GM10847 (cell line): ENCODE data around the gene GNAT1.

Source experiments
- POLR2A ChIP-seq: IDR thresholded peaks from 2 replicates; pipeline ENCODE4 v1.6.1; 2011; ENCODE audit not compliant: insufficient read length; ENCODE audit errors: extremely low read depth

GNAT1 gene

GRCh38 chr3:50190936-50191660 is at the start of gene GNAT1:
TSS of gene GNAT1 (plus strand) at chr3:50191610. CDS start at chr3:50191726, 116 bp downstream.
- TF ChIP-seq POLR2A: no peak

- no peak for TF ChIP-seq POLR2A
These were observed 45.0 kb upstream of the GNAT1 start for GRCh38 chr3:50146316-50146901.

- no peak for TF ChIP-seq POLR2A
These were observed 44.4 kb upstream of the GNAT1 start for GRCh38 chr3:50147016-50147415.

DNA sequence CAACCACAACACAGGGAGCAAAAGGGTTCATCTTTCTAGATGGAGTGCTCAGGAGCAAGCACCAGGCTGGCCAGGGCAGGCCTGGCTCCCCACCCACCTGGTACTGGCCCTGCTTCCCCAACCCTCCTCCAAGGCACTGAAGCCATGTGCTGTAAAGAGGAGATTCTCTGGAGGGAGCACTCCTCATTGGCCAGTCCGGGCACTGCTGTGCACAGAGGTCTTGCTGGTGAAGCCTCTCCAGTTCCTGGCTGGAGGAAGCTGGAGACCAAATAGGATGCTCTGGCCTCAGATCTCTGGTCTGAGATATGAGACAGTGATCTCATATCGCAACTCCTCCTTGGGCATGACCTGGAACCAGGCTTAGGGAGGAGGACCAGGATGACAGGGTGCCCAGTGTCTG is 44.0 kb upstream of the GNAT1 start:
- TF ChIP-seq POLR2A: no peak

- TF ChIP-seq POLR2A: no peak
These were observed 43.5 kb upstream of the GNAT1 start for GRCh38 chr3:50147861-50148260.

- no peak for TF ChIP-seq POLR2A
These were observed 41.0 kb upstream of the GNAT1 start for GRCh38 chr3:50150404-50150750.

DNA sequence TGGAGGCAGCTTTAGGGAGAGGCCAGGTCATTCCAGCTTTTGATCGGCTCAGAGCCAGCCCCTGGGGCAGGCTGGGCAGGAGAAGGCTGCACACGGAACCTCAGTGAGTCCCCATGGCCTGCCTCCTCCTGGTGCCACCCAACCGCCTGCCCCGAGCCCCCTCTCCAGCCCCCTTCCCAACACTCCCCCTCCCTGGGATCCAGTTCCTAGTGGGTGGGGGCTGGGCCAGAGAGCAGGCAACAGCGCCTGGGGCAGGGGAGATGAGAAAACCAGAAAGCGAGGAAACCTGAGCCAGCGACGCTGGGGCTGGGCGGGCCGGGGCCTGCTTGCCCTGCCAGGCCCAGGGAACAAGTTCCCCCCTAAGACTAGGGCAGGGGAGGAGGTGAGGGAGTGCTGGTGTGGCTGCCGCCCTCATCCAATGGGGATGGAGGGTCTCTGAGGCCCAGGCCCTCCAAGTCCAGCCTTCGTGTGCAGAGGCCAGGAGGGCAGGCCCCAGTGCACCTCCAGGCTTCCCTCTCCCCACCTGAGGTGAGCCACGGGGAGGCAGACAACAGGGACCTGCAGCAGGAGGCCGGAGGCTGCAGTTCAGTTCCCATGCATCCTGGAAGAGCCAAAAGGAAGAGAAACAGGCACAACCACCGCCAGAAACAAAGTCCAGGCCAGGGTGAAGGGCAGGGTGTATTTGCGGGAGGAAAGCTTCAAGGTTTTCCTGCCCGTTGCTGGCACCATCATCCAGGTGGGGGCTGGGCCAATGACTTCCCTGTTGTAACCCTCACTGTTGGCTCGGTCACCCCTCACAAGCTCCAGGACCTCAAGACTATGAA is 40.3 kb upstream of the GNAT1 start:
- no peak for TF ChIP-seq POLR2A

- TF ChIP-seq POLR2A: no peak
These were observed 39.7 kb upstream of the GNAT1 start for GRCh38 chr3:50151728-50152127.

GRCh38 chr3:50153782-50154475 is 37.5 kb upstream of the GNAT1 start:
- no peak for TF ChIP-seq POLR2A

GRCh38 chr3:50154476-50154839 is 37.0 kb upstream of the GNAT1 start:
- TF ChIP-seq POLR2A: no peak

DNA sequence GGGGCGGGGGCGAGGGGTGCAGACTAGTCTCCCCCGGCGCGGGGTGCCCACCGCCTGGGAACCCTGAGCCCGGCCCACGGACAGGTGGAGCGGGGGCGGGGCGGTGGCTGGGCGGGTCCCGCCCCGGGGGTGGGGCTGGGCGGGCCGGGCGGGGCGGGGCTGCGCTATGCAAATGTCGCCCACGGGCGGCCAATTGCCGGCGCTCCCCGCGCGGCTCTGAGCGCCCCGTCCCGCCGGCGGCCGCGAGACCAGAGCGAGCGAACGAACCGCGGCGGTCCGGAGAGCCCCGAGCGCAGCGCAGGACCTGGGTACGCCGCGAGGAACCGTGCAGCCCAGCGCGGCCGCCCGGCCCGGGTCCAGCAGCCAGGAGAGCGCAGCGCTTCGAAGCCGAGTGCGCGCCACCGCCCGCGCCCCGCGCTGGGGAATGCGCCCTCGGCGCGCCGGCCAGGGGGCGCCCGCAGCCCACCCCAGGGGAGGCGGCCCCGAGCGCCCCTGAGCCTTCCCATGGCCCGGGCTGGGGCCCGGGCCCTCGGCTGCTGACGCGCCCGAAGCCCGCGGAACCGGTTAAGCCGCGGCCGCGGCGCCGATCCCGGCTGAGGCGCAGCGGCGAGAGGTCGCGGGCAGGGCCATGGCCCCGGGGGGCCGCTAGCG is 36.4 kb upstream of the GNAT1 start, which contains the start of gene SEMA3F:
TSS of gene SEMA3F (plus strand) at position 485 of the 651 bp plus-strand sequence. CDS start 4,299 bp downstream, outside the sequence.
- no peak for TF ChIP-seq POLR2A

- TF ChIP-seq POLR2A: no peak
These were observed 35.9 kb upstream of the GNAT1 start for GRCh38 chr3:50155491-50155878.

DNA sequence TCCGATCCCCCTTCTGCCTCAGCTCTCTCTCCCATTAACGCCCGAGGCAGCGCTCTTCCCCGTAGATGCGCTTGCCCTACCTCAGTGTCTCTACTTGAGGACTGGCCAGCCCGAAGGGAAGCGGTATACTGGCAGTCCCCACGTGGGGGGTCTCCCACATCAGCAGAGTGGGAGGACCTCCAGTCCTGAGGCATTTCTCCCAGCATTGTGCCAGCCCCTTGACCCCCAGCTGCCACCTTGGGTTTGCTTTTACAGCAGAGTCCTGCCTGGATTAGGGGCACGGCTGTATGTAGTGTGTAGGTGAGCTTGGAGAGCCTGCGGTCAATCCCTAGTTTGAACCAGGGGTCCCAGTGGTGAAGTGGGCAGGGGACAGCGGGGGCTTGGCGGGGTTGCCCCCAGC is 35.5 kb upstream of the GNAT1 start:
- TF ChIP-seq POLR2A: no peak

- TF ChIP-seq POLR2A: no peak
These were observed 34.6 kb upstream of the GNAT1 start for GRCh38 chr3:50156549-50157493.
